GM04504 (cell line): ENCODE data around the gene FEZ2.
"Not testable (repeated sequence)": the region's sequence is repeated elsewhere in the genome, so short reads cannot be mapped to it uniquely, and the experiment has no call there.

Source experiments
- DNase-seq: peaks from one replicate; pipeline ENCODE4 v3.0.0-alpha.2; 2012; ENCODE audit warnings: low read depth

FEZ2 gene, protein sequence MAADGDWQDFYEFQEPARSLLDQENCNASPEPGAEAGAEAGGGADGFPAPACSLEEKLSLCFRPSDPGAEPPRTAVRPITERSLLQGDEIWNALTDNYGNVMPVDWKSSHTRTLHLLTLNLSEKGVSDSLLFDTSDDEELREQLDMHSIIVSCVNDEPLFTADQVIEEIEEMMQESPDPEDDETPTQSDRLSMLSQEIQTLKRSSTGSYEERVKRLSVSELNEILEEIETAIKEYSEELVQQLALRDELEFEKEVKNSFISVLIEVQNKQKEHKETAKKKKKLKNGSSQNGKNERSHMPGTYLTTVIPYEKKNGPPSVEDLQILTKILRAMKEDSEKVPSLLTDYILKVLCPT

DNA sequence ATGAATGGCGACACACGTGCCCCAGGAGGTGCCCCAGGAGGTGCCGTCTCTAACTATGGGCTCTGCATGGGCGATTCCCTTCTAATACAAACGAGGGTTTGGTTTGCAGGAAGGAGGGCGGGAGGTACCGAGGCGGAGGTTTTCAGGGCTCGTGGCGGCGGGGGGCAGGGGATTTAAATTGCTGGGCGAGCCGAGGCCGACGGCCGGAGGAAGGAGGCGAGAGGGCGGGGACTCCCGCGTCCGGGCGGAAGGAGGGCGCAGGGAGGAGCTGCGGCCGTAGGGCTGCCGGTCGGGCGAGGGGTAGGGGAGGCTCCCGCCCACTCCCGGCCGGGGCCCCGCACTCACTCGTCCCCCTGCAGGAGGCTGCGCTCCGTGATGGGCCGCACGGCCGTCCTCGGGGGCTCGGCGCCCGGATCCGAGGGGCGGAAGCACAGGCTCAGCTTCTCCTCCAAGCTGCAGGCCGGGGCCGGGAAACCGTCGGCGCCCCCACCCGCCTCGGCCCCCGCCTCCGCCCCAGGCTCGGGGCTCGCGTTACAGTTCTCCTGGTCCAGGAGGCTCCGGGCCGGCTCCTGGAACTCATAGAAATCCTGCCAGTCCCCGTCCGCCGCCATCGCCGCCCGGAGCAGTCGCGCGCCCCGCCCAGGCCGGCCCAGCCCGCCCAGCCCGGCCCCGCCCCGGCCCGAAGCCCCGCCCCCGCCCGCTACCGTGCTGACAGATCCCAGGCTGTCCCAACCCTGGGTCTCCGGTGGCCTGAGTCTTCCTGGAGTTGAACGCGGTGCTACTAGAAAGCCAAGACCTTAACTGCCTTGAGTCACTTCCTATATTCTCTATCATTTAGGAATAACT lies at the start of gene FEZ2:
Gene FEZ2, minus strand, starts transcription at position 637 of the 846 bp plus-strand sequence. Its CDS starts 26 bp downstream, at position 611.
- no peak for DNase-seq

DNA sequence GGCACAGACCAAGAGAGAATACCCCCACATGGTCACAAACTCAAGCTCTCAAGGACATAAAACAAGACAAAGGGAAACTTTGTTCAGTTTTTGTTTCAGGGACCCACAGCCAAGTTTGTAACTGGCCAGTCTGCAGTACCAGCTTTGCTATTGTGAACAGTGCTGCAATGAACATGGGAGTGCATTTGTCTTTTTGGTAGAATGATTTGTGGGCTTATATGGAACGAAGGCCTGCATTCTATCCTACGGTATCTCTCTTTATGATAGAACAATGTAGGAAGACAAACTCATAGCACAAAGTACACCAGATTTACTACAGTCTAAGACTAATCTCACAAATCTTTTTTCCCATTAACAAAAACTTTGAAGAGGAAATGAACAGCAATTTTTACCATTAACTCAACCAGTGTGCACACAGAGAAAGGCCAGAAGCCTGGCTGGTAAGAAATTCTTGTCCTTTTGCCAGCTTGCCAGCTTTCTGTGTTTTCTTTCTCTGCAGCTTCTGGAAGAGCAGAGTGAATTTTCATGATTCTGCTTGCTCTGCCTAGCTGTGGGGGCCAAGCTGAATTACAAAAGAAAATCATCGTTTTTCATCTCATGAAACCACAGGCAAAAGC lies 37.1 kb upstream of the FEZ2 start:
- DNase-seq: no peak

DNA sequence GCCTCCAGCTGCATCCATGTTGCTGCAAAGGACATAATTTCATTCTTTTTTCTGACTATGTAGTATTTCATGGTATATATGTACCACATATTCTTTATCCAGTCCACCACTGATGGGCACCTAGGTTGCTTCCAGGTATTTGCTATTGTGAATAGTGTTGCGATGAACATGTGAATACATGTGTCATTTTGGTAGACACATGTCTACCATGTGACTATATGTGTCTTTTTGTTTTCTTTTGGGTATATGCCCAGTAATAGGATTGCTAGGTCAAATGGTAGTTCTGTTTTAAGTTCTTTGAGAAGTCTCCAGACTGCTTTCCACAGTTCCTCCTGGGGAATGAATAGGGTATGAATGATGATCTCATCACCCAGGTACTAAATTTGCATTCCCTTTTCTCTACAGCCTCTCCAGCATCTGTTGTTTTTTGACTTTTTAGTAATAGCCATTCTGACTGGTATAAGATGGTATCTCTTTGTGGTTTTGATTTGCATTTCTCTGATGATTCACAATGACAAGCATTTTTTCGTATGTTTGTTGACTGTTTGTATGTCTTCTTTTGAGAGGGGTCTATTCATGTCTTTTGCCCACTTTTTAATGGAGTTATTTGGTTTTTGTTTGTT lies 35.6 kb upstream of the FEZ2 start:
- no peak for DNase-seq

DNA sequence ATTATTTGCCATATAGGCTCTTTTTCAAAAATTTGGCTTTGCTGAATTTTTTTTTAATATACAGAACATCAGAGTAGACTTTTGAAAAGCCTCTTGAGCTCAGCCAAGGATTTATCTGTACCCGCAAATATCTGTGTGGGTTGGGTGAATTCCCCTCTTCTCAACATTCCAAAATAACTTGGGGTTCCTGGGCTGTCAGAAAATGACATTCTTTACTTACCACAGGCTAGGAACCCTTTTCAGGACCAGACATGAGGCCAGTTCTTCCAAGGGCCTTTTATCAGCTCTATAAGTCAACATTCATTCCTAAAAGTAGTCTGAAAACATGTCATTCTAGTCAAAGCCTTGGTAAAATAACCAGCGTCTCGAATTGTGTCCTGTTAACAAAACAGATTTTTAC lies 28.8 kb upstream of the FEZ2 start:
- no peak for DNase-seq

DNA sequence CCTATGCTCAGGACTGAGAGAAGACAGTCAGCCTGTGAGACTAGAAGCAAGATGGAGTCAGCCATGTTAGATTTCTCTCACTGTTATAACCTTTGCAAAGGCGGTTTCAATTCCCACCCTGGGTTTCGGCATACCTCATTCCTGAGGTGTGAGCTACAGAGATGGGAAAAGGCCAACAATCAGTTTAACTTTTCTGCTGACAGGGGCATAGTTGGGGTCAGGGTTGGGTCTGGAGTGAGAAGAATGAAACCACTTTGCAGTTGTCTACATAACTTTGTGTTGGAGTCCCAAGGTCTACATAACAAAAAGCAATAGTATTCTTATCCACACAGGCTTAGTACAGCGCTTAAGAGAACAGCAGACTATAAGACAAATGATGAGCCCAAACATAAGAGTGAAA lies 28.1 kb upstream of the FEZ2 start:
- no peak for DNase-seq

DNA sequence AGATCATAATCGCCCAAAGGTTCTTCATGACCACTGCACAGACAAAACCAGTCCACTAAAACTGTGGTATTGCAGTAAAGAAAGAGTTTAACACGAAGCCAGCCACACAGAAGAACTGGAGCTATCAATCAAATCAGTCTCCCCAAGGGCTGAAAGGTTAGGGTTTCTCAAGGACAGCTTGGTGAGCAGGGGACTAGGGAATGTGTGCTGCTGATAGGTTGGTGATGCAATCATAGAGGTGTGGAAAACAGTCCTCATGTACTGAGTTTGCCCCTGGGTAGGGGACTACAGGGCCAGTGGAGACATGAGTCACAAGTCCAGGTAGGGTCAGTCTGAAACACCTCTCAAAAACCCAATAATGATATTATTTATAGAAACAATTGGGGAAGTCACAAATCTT lies 27.3 kb upstream of the FEZ2 start:
- DNase-seq: no peak

DNA sequence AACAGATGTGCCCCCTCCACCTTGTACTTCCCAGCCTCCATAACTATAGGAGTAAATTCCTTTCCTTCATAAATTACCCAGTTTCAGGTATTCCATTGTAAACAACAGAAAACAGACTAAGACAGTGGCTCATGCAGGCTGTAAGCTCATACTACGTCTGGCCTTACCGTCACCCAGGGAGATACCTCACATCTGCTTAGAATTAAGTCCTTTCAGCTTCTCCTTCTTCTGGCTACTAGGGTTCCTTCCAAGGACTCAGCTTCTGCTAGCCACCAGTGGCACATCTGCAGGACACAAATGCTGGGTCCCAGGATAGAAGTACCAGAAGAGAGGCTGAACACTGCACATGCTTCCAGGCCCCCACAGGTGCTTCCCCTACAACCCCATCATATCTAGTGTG lies 22.4 kb upstream of the FEZ2 start:
- no peak for DNase-seq

DNA sequence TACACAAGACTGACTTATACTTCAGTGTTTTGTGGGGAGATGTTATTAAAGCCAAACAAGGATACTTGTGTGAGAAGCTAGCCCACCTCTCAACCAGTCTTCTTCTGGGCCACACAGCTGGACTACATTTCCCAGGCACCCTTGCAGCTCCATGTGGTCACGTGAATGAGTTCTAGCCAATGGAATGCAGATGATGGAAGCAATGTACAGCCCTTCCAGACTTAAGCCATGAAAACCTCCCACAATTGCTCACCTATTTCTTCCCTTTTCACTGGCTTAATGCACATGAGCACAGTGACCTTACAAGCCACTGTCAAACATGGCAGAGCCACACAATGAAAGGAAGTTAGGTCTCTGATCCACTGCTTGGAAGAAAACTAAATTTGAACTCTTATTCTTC lies 20.4 kb upstream of the FEZ2 start:
- no peak for DNase-seq

DNA sequence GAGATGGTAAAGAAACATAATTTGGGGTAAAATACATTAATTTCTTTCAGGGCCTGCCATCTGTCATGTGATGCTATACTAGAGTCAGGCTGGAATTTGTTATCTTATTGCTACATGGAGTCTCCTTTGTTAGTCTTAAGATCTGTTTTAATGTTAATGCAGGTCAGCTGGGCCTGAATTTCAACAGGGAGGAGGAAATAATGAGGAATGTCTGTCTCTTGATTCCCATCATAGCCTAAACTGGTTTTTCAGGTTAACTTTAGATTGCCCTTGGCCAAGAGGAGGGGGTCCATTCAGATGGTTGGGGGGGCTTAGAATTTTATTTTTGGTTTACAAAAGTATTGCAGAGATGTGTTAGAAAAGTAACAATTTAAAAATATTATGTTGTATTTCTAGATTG lies 19.0 kb upstream of the FEZ2 start:
- DNase-seq: no peak

DNA sequence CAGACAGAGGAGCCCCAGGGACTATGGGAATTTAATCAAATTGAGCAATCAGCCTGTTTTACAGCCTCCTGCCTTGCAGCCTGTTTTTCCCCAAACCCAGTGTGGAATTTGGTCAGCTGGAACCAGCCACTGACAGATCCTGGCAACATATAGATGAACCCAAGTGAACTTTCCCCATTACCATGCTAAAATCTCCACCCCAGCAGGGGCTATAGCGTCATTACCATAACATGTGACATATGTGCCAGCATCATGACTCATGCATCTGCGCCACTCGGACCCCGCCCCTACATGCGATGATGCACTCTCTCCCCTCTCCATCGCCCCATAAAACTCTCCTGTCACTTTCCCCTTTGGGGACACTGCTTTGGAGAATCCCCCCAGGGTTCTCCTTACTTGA lies 17.3 kb upstream of the FEZ2 start:
- DNase-seq: no peak

DNA sequence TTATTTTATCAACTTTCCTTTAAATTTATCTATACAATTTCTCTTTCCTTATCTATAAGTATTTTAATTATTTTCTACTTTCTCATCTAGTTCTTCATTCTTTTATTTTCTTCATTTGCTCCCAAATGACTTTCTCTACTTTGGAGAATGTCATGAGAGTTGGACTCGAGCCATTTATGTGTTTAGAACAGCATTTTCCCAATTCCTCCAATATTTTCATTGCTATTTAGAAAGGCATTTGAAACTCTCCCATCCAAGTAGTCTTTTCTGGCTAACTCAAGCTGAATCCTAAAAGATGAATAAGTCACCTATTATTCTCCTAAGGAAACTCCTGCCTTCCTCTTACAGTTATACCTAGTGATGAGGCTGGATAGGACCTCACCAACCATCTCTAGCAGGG lies 15.8 kb upstream of the FEZ2 start:
- DNase-seq: no peak

DNA sequence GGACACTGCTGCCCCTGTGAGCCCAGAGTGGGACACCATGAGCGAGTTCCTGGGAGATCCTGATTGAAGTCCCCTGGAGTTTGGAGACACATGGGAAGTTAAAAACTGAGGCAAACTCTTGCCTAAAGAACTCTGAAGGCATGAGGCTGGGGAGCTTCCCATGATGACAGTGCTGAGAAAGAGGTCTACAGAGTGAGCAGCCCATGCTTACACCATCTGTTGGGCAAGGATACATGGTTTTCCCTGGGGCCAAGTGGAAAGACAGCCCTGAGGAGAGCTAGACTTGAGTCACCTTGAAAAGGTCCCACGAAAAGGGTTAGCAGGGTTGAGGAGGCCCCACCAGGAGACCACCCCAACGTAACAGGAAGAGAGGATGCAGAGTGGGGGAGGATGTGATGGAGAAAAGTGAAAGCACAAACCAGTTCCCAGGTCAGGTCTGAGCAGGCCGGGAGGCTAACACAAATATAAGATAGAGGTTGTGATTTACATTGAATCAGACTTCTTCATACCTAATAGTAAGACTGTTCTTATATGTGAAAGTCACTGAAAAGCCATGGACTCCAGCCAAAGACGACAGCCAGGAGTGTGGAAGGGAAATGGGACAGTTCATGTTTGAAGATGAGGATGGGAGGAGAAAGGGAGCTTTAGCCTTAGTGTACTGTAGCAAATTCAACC lies 13.5 kb upstream of the FEZ2 start:
- DNase-seq: no peak

DNA sequence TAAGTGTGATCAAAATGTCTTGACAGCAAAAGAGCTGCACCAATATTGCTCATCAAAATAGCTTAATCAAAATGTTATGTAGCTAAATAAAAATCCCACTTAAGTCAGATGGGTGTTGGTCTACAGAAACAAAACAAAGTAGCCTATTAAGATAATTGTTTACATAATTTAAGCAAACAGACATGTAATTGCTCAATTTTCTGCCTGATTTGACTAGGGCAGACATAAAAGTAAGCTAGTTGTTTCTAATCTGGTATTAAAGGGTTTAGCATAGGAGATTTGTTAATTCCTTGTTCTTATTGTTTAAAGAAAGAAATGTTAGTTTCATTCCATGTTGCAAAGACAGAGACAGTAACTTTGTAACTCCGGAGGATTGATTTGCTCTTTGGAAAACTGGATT lies 11.5 kb upstream of the FEZ2 start:
- no peak for DNase-seq

DNA sequence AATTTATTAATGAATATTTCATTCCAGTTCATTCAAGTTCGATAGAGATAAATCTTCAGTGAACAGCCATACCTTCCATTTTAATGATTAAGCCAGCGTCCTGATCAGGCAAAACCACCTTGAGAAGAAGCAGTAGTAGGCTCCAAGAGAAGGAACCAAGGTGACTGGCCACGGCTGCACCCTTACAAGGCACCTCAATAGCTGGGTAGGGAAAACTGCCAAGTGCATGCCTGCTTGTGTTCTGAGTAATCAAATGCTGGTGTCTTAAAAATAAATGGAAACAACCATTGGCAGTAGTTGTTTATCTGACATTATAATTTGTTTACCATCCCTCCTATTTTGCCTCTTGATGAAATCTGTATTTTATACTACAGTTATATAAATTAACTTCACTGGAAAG lies 10.0 kb upstream of the FEZ2 start:
- no peak for DNase-seq

DNA sequence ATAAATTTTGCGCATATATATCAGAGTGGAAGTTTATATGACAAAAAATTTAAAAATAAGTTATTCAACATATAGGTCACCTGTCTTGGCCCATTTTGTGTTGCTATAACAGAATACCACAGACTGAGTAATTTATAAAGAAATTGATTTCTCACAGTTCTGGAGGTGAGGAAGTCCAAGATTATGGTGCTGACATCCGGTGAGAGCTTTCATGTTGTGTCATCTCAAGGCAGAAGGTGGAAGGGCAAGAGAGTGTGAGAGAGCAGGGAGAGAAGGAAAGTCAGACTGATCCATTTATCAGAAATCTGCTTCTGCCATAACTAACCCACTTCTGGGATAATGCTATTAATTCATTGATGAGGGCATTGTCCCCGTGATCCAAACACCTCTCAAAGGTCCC lies 9.0 kb upstream of the FEZ2 start:
- DNase-seq: no peak

DNA sequence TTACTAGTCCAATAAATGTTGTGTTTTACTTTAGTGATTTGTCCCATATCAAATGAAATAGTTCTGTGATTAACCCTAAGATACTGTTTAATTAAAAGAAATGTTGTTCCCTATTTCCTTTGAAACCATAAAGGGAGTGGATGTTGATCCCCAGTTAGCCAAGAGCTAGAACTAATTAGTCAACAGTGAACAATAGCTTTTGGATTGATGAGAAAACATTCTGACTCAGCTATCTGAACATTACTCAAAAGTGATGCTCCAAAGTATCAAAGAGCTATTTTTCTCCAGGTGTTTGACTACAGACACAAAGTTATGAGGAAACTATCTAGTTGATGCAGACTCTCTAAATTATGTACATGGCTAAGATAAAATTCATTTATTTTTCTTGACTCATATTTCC lies 7.3 kb upstream of the FEZ2 start:
- no peak for DNase-seq

DNA sequence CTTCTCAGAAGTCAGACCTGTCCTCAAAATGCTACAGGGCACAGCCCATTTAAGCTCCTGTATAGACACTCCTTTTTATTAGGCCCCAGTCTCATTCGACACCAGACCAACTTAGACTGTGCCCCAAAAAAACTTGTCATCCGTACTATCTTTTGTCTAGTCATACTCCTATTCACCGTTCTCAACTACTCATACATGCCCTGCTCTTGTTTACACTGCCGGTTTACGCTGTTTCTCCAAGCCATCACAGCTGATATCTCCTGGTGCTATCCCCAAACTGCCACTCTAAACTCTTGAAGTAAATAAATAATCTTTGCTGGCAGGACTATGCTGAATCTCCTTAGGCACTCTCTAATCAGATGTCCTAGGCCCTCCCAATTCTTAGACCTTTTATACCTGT lies 5.7 kb upstream of the FEZ2 start:
- DNase-seq: not testable (repeated sequence)

DNA sequence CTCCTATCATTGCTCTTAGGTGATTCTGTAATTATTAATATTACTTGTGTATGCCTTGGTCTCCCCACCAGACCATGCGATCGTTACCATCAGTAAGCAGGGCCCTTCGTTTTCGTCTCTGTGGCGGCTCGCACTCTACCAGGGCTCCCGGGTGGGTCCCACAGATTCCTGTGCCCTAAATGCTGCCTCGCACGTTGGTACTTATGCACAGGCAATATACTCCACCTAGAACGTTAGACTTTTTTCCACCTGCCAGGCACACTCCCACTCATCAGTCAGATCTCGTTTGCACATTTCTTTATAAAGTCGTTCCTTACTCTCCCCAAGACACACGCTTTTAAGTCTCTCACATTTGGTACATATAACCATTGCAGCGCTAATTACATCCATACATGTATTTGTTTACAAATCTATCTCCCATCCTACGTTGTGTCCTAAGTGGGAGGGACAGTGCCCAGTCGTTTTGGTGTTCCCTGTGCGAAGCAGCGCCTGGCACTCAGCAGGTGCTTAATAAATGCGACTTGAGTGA lies 901 bp downstream of the FEZ2 start:
- no peak for DNase-seq

DNA sequence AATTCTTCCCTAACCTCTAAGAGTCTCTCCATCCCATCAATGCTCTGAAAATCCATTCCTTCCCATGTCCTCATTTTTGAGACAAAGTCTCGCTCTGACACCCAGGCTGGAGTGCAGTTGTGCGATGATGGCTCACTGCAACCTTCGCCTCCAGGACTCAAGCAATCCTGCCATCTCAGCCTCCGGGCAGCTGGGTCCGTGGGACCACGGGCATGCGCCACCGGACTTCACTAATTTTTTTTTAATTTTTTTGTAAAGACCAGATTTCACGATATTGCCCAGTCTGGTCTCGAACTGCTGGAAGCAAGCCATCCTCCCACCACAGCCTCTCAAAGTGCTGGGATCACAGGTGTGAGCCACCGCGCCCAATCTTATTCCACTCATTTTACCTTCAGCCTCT lies 1.6 kb downstream of the FEZ2 start:
- DNase-seq: no peak

DNA sequence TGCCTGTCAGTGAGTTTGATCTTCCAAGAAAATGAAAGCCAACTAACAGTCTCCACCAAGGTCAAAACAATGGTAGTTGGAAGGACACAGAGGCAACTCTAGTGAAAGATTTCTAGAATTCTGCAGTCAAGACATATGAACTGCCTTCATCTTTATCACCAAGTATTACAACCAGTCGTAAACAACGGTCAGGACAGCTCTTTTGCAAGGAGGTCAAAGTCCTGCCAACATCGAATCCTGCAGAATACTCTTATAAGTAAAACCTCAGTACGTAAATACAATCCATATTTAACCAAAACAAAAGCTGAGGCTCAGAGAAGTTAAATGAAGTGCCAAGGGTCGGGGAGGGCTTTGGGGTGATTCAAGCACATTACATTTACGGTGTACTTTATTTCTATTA lies 3.1 kb downstream of the FEZ2 start:
- no peak for DNase-seq

DNA sequence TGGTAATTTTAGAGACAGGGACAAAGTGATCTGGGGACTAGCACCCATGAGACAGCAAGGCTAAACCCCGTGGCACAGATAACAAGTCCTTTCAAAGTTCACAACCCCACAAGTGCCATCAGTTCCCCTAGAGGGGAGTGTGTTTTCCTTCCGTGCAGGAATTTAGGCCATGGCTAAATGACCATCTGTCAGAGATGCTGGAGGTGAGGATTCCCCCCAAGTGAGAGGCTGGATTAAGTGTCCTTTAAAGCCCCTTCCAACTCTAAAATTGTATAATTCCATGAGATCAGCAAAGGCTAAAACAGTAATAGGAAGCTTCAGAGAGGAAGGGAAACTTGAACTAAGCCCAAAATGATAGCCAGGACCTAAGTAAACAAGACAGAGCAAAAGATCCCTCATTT lies 8.7 kb downstream of the FEZ2 start:
- DNase-seq: no peak

DNA sequence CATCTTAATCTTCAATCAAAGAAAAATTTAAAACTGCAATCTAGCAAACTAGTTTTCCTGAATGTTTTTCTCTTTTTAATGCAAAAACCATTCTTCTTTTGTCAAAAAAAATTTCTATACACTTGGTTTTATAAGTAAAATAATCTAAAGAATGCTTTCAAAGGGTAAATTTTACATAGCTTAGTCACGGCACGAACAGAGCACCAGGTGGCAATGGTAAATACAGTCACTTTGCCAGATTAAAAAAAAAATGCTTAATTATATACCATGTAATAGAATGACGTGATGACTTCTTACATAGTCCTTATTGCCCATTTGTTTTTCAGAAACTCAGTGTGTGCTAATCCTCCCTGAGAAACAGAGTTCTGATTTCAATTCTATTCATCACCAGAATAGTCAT lies 10.4 kb downstream of the FEZ2 start:
- no peak for DNase-seq
